K562 (cell line): ENCODE measurements around the gene GYPC. TPM values are rescaled to one million over a fixed set of nuclear protein-coding genes. Genes with fewer than 3 reads are reported as not detected.

ENCODE experiments used
- ARID1B ChIP-seq: fragments of 450-650 bp; IDR thresholded peaks from 2 replicates; pipeline ENCODE4 v1.6.1; 2016; ENCODE audit warnings: antibody characterized with exemption, mild to moderate bottlenecking, inconsistent platforms
- FOXP1 ChIP-seq: sonication (generic); formaldehyde crosslinking; IDR thresholded peaks from 2 replicates; pipeline ENCODE4 v1.8.0; 2022; ENCODE audit warnings: mild to moderate bottlenecking, missing genetic modification reagents
- GATA2 ChIP-seq: sonication (generic); formaldehyde crosslinking; IDR thresholded peaks from 2 replicates; pipeline ENCODE4 v1.4.0; 2020; ENCODE audit warnings: mild to moderate bottlenecking, missing genetic modification reagents
- MCM7 ChIP-seq, 2 experiments: fragments of 450-650 bp; IDR thresholded peaks; 2 replicates each; pipeline ENCODE4 v1.6.1; 2016 to 2018
- MEF2A ChIP-seq: IDR thresholded peaks from 2 replicates; pipeline ENCODE4 v1.6.1; 2011; ENCODE audit warnings: low read depth, mild to moderate bottlenecking, low read length, moderate library complexity; ENCODE audit not compliant: control insufficient read depth
- NFYB ChIP-seq: IDR thresholded peaks from 2 replicates; pipeline ENCODE4 v1.6.1; 2011; ENCODE audit warnings: mild to moderate bottlenecking, moderate library complexity; ENCODE audit not compliant: insufficient read length; ENCODE audit errors: extremely low read depth
- NRF1 ChIP-seq, 2 experiments: fragments of 450-650 bp; IDR thresholded peaks in 1 of 2; conservative IDR thresholded peaks in 1 of 2; 2 replicates each; pipeline ENCODE4 v1.6.1; 2014; ENCODE audit warnings: mild to moderate bottlenecking in 2 of 2
- PHF20 ChIP-seq: fragments of 450-650 bp; IDR thresholded peaks from 2 replicates; pipeline ENCODE4 v1.6.1; 2018; ENCODE audit not compliant: partially characterized antibody
- PHF8 ChIP-seq: fragments of 200-600 bp; sonication (generic); IDR thresholded peaks from 2 replicates; pipeline ENCODE4 v1.6.1; 2012; ENCODE audit warnings: mixed run types, mild to moderate bottlenecking, inconsistent platforms, low read length, moderate library complexity, borderline replicate concordance
- RCOR1 ChIP-seq, 2 experiments: IDR thresholded peaks; 2 replicates each; pipeline ENCODE4 v1.6.1; 2012; ENCODE audit warnings: low read depth in 2 of 2, low read length in 2 of 2, borderline replicate concordance in 1 of 2, improper control_type of control experiment in 1 of 2
- SNIP1 ChIP-seq: fragments of 450-650 bp; IDR thresholded peaks from 2 replicates; pipeline ENCODE4 v1.7.1; 2017; ENCODE audit warnings: low read depth, mild to moderate bottlenecking
- SPI1 ChIP-seq: IDR thresholded peaks from 2 replicates; pipeline ENCODE4 v1.6.1; 2011; ENCODE audit warnings: low read depth, low read length, control low read depth, borderline replicate concordance
- YBX1 ChIP-seq: fragments of 450-650 bp; IDR thresholded peaks from 2 replicates; pipeline ENCODE4 v1.7.1; 2016; ENCODE audit warnings: mild to moderate bottlenecking
- ZNF121 ChIP-seq: sonication (generic); formaldehyde crosslinking; conservative IDR thresholded peaks from 2 replicates; pipeline ENCODE4 v1.8.0; 2022; ENCODE audit warnings: missing genetic modification reagents
- ZNF133 ChIP-seq: fragments of 250-450 bp; sonication (Bioruptor Pico); IDR thresholded peaks from 2 replicates; pipeline ENCODE4 v1.4.0; 2020; ENCODE audit warnings: mild to moderate bottlenecking
- ZNF695 ChIP-seq: fragments of 450-650 bp; formaldehyde crosslinking; IDR thresholded peaks from 2 replicates; pipeline ENCODE4 v1.4.0; 2020; ENCODE audit warnings: mild to moderate bottlenecking, moderate library complexity
- polyA plus RNA-seq, 8 experiments: library from polyadenylated mRNA; depleted of rRNA in 4 of 8; stranded (reverse) in 5 of 8; unstranded in 3 of 8; fragments of >200 nt; fragmentation: Nextera tagmentation in 2 of 8; fragmentation: Illumina TruSeq in 1 of 8; extraction: Ambion mirVana in 2 of 8; extraction: Trizol in 1 of 8; gene quantifications; 2 replicates each; pipeline versions ENCODE4 v1.2.1 to v1.2.3, GENCODE V29; 2011 to 2014; ENCODE audit warnings: inconsistent platforms in 1 of 8, missing spikeins in 1 of 8
- total RNA-seq, 7 experiments: library from RNA; depleted of rRNA in 6 of 7; stranded (reverse); fragments of >200 nt in 6 of 7; fragmentation: Illumina TruSeq in 2 of 7; extraction: Trizol in 2 of 7; gene quantifications; 2 replicates each; pipeline versions ENCODE4 v1.2.1 to v1.2.3, GENCODE V29; 2011 to 2021; ENCODE audit warnings: low replicate concordance in 1 of 7
- TF ChIP-seq, protein P1 (sequence below): sonication (generic); formaldehyde crosslinking; IDR thresholded peaks from 2 replicates; pipeline ENCODE4 v1.8.1; 2023; ENCODE audit warnings: mild to moderate bottlenecking, missing genetic modification reagents
- TF ChIP-seq, protein P2 (sequence below), 2 experiments: fragments of 450-650 bp; conservative IDR thresholded peaks; 2 replicates each; pipeline ENCODE4 v1.6.1; 2017; ENCODE audit warnings: mild to moderate bottlenecking in 2 of 2, moderate library complexity in 2 of 2
- TF ChIP-seq, protein P3 (sequence below): fragments of 250-450 bp; sonication (Bioruptor Pico); IDR thresholded peaks from 2 replicates; pipeline ENCODE4 v1.8.0; 2022; ENCODE audit warnings: moderate library complexity, mild to moderate bottlenecking, inconsistent platforms
- TF ChIP-seq, protein P4 (sequence below): fragments of 250-450 bp; sonication (Bioruptor Pico); IDR thresholded peaks from 2 replicates; pipeline ENCODE4 v1.4.0; 2020; ENCODE audit warnings: mild to moderate bottlenecking, moderate library complexity, borderline replicate concordance

GYPC gene
- total and polyA plus RNA-seq, 9 of the 15 experiments (the other 6 are each of a cell fraction or from before 2014, with no cell fraction given) = 50.6 to 282 (median 194) TPM

DNA sequence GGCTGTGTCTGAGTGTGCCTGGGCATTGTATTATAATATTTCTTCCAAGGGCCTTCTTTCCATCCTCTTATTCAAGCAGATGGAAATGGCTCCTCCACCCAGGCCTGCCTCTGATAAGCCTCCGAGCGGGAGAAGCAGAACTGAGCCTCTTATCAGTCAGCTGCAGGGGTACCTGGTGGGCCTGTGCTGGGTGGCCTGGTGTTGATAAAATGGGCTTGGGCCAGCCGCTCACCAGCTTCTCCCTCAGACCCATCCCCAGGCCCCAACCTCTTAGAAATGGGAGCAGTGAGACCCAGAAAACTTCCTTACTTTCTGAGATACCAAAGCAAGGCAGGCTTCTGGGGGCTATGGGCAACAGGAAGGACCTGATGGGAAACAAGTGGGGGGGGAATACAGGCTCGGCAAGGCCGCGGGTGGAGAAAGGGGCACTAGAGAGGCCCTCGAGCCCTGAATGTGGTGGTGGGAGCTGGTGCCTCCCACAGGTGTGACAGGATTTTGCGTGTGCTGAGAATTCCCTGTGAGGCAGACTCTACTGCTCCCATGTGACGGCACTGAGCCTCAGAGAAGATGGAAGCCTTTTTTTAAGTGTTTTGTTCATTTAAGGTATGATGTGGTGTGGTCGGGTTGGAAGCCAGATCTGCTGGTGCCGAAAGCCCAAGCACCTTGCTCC is 18.3 kb downstream of the GYPC start (continued):
- TF ChIP-seq, protein P1, sequence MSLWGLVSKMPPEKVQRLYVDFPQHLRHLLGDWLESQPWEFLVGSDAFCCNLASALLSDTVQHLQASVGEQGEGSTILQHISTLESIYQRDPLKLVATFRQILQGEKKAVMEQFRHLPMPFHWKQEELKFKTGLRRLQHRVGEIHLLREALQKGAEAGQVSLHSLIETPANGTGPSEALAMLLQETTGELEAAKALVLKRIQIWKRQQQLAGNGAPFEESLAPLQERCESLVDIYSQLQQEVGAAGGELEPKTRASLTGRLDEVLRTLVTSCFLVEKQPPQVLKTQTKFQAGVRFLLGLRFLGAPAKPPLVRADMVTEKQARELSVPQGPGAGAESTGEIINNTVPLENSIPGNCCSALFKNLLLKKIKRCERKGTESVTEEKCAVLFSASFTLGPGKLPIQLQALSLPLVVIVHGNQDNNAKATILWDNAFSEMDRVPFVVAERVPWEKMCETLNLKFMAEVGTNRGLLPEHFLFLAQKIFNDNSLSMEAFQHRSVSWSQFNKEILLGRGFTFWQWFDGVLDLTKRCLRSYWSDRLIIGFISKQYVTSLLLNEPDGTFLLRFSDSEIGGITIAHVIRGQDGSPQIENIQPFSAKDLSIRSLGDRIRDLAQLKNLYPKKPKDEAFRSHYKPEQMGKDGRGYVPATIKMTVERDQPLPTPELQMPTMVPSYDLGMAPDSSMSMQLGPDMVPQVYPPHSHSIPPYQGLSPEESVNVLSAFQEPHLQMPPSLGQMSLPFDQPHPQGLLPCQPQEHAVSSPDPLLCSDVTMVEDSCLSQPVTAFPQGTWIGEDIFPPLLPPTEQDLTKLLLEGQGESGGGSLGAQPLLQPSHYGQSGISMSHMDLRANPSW (CRISPR knock-in tag) = no peak
- TF ChIP-seq MEF2A = peak; percentile 62; the same call in 1 of the 2 replicates
- no peak for TF ChIP-seq ZNF695 (CRISPR knock-in tag)
- no peak for TF ChIP-seq ZNF133 (CRISPR knock-in tag)
- TF ChIP-seq PHF8 = no peak
- no peak for TF ChIP-seq ZNF121
- TF ChIP-seq, protein P2, sequence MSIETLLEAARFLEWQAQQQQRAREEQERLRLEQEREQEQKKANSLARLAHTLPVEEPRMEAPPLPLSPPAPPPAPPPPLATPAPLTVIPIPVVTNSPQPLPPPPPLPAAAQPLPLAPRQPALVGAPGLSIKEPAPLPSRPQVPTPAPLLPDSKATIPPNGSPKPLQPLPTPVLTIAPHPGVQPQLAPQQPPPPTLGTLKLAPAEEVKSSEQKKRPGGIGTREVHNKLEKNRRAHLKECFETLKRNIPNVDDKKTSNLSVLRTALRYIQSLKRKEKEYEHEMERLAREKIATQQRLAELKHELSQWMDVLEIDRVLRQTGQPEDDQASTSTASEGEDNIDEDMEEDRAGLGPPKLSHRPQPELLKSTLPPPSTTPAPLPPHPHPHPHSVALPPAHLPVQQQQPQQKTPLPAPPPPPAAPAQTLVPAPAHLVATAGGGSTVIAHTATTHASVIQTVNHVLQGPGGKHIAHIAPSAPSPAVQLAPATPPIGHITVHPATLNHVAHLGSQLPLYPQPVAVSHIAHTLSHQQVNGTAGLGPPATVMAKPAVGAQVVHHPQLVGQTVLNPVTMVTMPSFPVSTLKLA (conservative IDR thresholded peaks at IDR 0.05) = peak; percentile 36 to 69; a peak in 3 of 4 replicates
- no peak for TF ChIP-seq YBX1
- TF ChIP-seq, protein P3, sequence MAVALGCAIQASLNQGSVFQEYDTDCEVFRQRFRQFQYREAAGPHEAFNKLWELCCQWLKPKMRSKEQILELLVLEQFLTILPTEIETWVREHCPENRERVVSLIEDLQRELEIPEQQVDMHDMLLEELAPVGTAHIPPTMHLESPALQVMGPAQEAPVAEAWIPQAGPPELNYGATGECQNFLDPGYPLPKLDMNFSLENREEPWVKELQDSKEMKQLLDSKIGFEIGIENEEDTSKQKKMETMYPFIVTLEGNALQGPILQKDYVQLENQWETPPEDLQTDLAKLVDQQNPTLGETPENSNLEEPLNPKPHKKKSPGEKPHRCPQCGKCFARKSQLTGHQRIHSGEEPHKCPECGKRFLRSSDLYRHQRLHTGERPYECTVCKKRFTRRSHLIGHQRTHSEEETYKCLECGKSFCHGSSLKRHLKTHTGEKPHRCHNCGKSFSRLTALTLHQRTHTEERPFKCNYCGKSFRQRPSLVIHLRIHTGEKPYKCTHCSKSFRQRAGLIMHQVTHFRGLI = peak; percentile 80; the same call in 1 of the 2 replicates
- TF ChIP-seq SPI1 = peak; percentile 82
- TF ChIP-seq, protein P4, sequence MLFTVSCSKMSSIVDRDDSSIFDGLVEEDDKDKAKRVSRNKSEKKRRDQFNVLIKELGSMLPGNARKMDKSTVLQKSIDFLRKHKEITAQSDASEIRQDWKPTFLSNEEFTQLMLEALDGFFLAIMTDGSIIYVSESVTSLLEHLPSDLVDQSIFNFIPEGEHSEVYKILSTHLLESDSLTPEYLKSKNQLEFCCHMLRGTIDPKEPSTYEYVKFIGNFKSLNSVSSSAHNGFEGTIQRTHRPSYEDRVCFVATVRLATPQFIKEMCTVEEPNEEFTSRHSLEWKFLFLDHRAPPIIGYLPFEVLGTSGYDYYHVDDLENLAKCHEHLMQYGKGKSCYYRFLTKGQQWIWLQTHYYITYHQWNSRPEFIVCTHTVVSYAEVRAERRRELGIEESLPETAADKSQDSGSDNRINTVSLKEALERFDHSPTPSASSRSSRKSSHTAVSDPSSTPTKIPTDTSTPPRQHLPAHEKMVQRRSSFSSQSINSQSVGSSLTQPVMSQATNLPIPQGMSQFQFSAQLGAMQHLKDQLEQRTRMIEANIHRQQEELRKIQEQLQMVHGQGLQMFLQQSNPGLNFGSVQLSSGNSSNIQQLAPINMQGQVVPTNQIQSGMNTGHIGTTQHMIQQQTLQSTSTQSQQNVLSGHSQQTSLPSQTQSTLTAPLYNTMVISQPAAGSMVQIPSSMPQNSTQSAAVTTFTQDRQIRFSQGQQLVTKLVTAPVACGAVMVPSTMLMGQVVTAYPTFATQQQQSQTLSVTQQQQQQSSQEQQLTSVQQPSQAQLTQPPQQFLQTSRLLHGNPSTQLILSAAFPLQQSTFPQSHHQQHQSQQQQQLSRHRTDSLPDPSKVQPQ (CRISPR knock-in tag) = no peak
- TF ChIP-seq NRF1 (conservative IDR thresholded peaks at IDR 0.05 in 1 of 2, IDR thresholded peaks at IDR 0.05 in 1 of 2) = peak in 1 of 2 experiments; percentile 13; a peak in 1 of 4 replicates
- TF ChIP-seq ARID1B = peak; percentile 99
- TF ChIP-seq GATA2 = peak; percentile 98
- no peak for TF ChIP-seq PHF20
- TF ChIP-seq SNIP1 = no peak
- TF ChIP-seq FOXP1 (CRISPR knock-in tag) = no peak
- no peak for TF ChIP-seq NFYB
- TF ChIP-seq RCOR1 (IDR thresholded peaks at IDR 0.05; ENCODE audit: borderline replicate concordance in 1 of 2, low read depth in 2 of 2, low read length in 2 of 2) = peak; percentile 87 to 95; a peak in 3 of 4 replicates
- TF ChIP-seq MCM7 (IDR thresholded peaks at IDR 0.05) = no peak
